Measurements from ENCODE around the gene ATF3.
A peak's percentile ranks its signal among the peaks of the same experiment; 100 is the strongest.
"Not testable (repeated sequence)": the region's sequence is repeated elsewhere in the genome, so short reads cannot be mapped to it uniquely, and the experiment has no call there.

Gene ATF3

DNA sequence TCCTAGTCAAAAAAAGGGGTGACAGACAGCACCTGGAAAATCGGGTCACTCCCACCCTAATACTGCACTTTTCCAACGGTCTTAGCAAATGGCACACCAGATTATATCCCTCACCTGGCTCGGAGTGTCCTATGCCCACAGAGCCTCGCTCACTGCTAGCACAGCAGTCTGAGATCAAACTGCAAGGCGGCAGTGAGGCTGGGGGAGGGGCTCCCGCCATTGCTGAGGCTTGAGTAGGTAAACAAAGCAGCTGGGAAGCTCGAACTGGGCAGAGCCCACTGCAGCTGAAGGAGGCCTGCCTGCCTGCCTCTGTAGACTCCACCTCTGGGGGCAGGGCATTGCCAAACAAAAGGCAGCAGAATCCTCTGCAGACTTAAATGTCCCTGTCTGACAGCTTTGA lies 49.7 kb downstream of the ATF3 start:
- not testable (repeated sequence) for H3K27me3 ChIP-seq (ENCODE audit: control insufficient read depth, insufficient read depth, low read length); H3K27ac ChIP-seq (ENCODE audit: low read depth, low read length); H3K4me1 ChIP-seq (ENCODE audit: control insufficient read depth, insufficient read depth, low read length); H3K9ac ChIP-seq (ENCODE audit: low read length); H3K36me3 ChIP-seq (ENCODE audit: control insufficient read depth, insufficient read depth, low read length); H3K4me3 ChIP-seq (ENCODE audit: low read length)

- Histone ChIP-seq H3K27ac (ENCODE audit: low read depth, low read length) (no peak overlapping the region), H3K27me3 (ENCODE audit: control insufficient read depth, insufficient read depth, low read length) (no peaks in the 10 kb centered on the region), H3K9ac (ENCODE audit: low read length) (no peak overlapping the region), H3K4me1 (ENCODE audit: control insufficient read depth, insufficient read depth, low read length) (peaks cover 12% of the 10 kb centered on the region), H3K36me3 (ENCODE audit: control insufficient read depth, insufficient read depth, low read length) (no peaks in the 10 kb centered on the region), H3K4me3 (ENCODE audit: low read length) (no peak overlapping the region)
These were observed 56.0 kb downstream of the ATF3 start for GRCh38 chr1:212664409-212665199.

DNA sequence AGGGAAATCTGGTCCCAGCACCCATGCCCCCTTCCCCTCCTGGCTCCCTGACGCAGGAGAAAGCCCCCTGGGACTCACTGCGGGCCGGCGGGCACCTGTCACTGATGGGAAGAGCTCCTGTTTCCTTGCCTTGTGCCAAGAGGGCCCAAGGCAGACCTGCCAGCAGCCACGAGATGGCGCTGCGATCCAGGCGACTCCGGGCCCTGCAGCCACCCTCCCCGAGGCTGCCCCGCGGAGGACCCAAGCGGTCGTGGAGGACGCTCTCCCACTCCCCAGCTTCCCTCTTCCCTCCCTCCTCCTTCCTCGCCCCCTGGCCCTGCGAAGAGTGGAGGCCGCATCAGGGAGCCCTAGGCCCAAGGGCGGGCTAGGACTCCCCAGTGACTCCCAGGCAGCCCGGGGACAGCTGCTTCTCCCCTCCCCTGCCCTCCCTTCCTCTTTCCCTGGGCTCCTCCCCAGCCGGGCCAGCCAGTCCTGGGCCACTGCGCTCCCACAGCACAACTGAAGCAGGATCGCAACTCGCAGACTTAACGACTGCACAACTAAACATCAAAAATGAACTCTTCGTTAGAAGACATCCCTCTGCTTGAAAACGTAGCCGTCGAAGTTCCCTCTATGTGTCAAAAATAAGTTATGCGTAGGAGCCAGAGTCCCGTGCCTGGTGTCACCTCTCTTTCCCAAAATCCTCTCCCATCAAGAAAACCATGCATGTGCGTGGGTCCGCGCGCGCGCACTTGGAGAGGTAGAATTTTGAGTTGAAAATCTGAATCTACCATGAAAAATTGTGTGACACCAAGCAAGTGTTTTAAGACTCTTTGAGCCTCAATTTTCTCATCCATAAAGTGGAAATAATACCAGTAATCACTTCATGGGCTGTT lies 56.9 kb downstream of the ATF3 start:
- peak overlapping the region; percentile 90 for H3K4me3 ChIP-seq (ENCODE audit: low read length)
- no peak overlapping the region for H3K9ac ChIP-seq (ENCODE audit: low read length)
- H3K27me3 ChIP-seq (ENCODE audit: control insufficient read depth, insufficient read depth, low read length) = no peaks in the 10 kb centered on the region
- no peaks in the 10 kb centered on the region for H3K36me3 ChIP-seq (ENCODE audit: control insufficient read depth, insufficient read depth, low read length)
- H3K27ac ChIP-seq (ENCODE audit: low read depth, low read length) = peak overlapping the region; percentile 67
- H3K4me1 ChIP-seq (ENCODE audit: control insufficient read depth, insufficient read depth, low read length) = peaks cover 12% of the 10 kb centered on the region

DNA sequence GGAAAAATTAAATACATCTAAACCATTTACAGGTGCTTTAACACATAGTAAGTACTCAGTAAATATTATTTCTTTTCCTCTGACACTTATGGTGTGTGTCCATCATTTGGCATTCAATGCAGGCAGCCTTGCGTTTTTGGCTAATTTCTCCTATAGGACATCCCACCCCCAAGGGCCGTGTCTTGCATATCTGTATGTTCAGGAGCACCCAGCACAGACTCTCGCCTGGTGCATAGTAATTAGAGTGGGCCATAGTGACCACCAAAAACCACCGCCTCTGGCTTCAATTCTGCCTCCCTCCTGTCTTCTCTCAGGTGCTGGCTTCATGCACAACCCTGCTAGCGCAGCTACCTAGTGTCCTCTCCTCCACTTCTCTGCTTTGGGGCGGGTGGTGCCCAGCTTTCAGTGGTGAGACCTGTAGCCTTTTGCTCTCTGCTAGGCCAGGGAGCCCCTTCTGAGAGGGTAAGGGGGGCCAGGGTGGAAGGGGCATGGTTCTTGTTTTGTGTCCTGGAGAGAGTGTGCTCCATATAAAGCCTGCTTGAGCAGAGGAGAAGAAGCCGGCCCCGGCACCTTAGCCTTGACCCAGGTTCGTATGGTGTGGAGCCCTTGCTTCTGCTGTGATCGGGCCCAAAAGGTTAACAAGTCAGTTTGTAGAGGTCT lies 57.7 kb downstream of the ATF3 start:
- Histone ChIP-seq H3K27me3 (ENCODE audit: control insufficient read depth, insufficient read depth, low read length) (no peaks in the 10 kb centered on the region), H3K27ac (ENCODE audit: low read depth, low read length) (no peak overlapping the region), H3K4me3 (ENCODE audit: low read length) (no peak overlapping the region), H3K9ac (ENCODE audit: low read length) (no peak overlapping the region), H3K36me3 (ENCODE audit: control insufficient read depth, insufficient read depth, low read length) (no peaks in the 10 kb centered on the region), H3K4me1 (ENCODE audit: control insufficient read depth, insufficient read depth, low read length) (peaks cover 12% of the 10 kb centered on the region)

GRCh38 chr1:212667223-212668139 lies 58.9 kb downstream of the ATF3 start:
- H3K36me3 ChIP-seq (ENCODE audit: control insufficient read depth, insufficient read depth, low read length) = no peaks in the 10 kb centered on the region
- H3K27ac ChIP-seq (ENCODE audit: low read depth, low read length) = peak overlapping the region; percentile 72
- peak overlapping the region; percentile 13 for H3K4me3 ChIP-seq (ENCODE audit: low read length)
- peaks cover 15% of the 10 kb centered on the region for H3K4me1 ChIP-seq (ENCODE audit: control insufficient read depth, insufficient read depth, low read length)
- no peaks in the 10 kb centered on the region for H3K27me3 ChIP-seq (ENCODE audit: control insufficient read depth, insufficient read depth, low read length)
- no peak overlapping the region for H3K9ac ChIP-seq (ENCODE audit: low read length)

GRCh38 chr1:212668477-212668876 lies 59.9 kb downstream of the ATF3 start:
- H3K27me3 ChIP-seq (ENCODE audit: control insufficient read depth, insufficient read depth, low read length) = no peaks in the 10 kb centered on the region
- peaks cover 15% of the 10 kb centered on the region for H3K4me1 ChIP-seq (ENCODE audit: control insufficient read depth, insufficient read depth, low read length)
- no peak overlapping the region for H3K9ac ChIP-seq (ENCODE audit: low read length)
- H3K27ac ChIP-seq (ENCODE audit: low read depth, low read length) = peak overlapping the region; percentile 72
- H3K4me3 ChIP-seq (ENCODE audit: low read length) = no peak overlapping the region
- H3K36me3 ChIP-seq (ENCODE audit: control insufficient read depth, insufficient read depth, low read length) = no peaks in the 10 kb centered on the region

GRCh38 chr1:212669102-212669501 lies 60.5 kb downstream of the ATF3 start:
- Histone ChIP-seq H3K4me1 (ENCODE audit: control insufficient read depth, insufficient read depth, low read length) (peaks cover 15% of the 10 kb centered on the region), H3K4me3 (ENCODE audit: low read length) (no peak overlapping the region), H3K36me3 (ENCODE audit: control insufficient read depth, insufficient read depth, low read length) (no peaks in the 10 kb centered on the region), H3K27me3 (ENCODE audit: control insufficient read depth, insufficient read depth, low read length) (no peaks in the 10 kb centered on the region), H3K27ac (ENCODE audit: low read depth, low read length) (no peak overlapping the region), H3K9ac (ENCODE audit: low read length) (no peak overlapping the region)

DNA sequence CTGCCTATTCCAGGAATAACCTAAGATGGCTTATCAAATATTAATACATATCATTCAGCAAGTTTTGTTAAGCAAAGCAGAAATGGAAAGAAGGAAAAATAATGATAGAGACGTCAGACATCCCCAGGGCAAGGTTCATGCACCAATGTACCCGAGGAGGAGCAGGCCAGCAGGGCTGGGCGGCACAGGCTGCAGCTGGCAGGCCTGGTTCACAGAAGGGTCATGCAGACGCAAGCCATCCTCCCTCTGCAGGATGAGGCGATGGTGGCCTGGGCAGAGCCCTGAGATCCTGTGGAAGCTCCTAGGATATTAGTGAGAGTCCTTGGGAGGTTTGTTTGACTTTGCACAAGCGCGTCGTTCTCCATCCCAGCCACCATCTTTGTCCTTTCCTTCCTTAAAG lies 61.0 kb downstream of the ATF3 start:
- Histone ChIP-seq H3K4me1 (ENCODE audit: control insufficient read depth, insufficient read depth, low read length) (peaks cover 15% of the 10 kb centered on the region), H3K4me3 (ENCODE audit: low read length) (no peak overlapping the region), H3K27me3 (ENCODE audit: control insufficient read depth, insufficient read depth, low read length) (no peaks in the 10 kb centered on the region), H3K27ac (ENCODE audit: low read depth, low read length) (no peak overlapping the region), H3K9ac (ENCODE audit: low read length) (no peak overlapping the region), H3K36me3 (ENCODE audit: control insufficient read depth, insufficient read depth, low read length) (no peaks in the 10 kb centered on the region)

DNA sequence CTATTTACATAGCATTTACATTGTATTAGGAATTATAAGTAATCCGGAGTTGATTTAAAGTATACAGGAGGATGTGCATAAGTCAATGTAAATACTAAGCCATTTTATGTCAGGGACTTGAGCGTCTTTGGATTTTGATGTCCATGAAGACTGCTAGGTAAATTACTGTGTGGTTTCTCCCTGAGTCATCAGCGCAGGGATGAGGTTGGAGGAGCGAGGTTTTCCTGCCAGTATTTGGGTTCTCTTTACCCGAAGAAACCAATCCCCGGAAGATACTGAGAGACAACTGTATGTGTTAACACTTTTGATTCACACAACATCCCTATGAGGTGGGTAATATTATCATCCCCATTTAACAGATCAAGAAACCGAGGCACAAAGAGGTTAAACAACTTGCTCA lies 61.7 kb downstream of the ATF3 start:
- peaks cover 15% of the 10 kb centered on the region for H3K4me1 ChIP-seq (ENCODE audit: control insufficient read depth, insufficient read depth, low read length)
- H3K4me3 ChIP-seq (ENCODE audit: low read length) = no peak overlapping the region
- H3K9ac ChIP-seq (ENCODE audit: low read length) = no peak overlapping the region
- no peaks in the 10 kb centered on the region for H3K36me3 ChIP-seq (ENCODE audit: control insufficient read depth, insufficient read depth, low read length)
- no peaks in the 10 kb centered on the region for H3K27me3 ChIP-seq (ENCODE audit: control insufficient read depth, insufficient read depth, low read length)
- no peak overlapping the region for H3K27ac ChIP-seq (ENCODE audit: low read depth, low read length)
